Mucosa of rectum (tissue), 2 donors: ENCODE results near the gene SIGLEC14.
A peak's percentile ranks its signal among the peaks of the same experiment; 100 is the strongest.
"Not testable (repeated sequence)": the region's sequence is repeated elsewhere in the genome, so short reads cannot be mapped to it uniquely, and the experiment has no call there.

Experiments
- H3K27ac ChIP-seq, 2 donors: one replicate each; pipeline ENCODE4 v1.7.0; 2013; ENCODE audit warnings: inconsistent platforms in 2 of 2, low read depth in 2 of 2, low read length in 2 of 2
- H3K27me3 ChIP-seq, 2 donors: one replicate each; pipeline ENCODE4 v1.7.0; 2013; ENCODE audit warnings: low read length in 2 of 2; ENCODE audit not compliant: control insufficient read depth in 2 of 2, insufficient read depth in 2 of 2
- H3K36me3 ChIP-seq, 2 donors: one replicate each; pipeline ENCODE4 v1.7.0; 2013; ENCODE audit warnings: low read length in 2 of 2; ENCODE audit not compliant: control insufficient read depth in 2 of 2, insufficient read depth in 2 of 2
- H3K4me1 ChIP-seq, 2 donors: one replicate each; pipeline ENCODE4 v1.7.0; 2013; ENCODE audit warnings: low read length in 2 of 2, mild to moderate bottlenecking in 1 of 2; ENCODE audit not compliant: control insufficient read depth in 2 of 2, insufficient read depth in 2 of 2
- H3K4me3 ChIP-seq, 2 donors: one replicate each; pipeline ENCODE4 v1.7.0; 2013; ENCODE audit warnings: low read length in 2 of 2
- H3K9ac ChIP-seq, 2 donors: one replicate each; pipeline ENCODE4 v1.7.0; 2013; ENCODE audit warnings: low read length in 2 of 2, low read depth in 1 of 2, mild to moderate bottlenecking in 1 of 2
- H3K9me3 ChIP-seq, 2 donors: one replicate each; pipeline ENCODE4 v1.7.0; 2013; ENCODE audit warnings: low read length in 2 of 2; ENCODE audit not compliant: control insufficient read depth in 2 of 2
- donor health status: healthy.
- donor health status: Normal muscosa, but diverticular disease.

SIGLEC14 gene

GRCh38 chr19:51646730-51647129, at the start of gene SIGLEC14:
Gene SIGLEC14 (minus strand): TSS chr19:51646825. CDS start chr19:51646759, 66 bp downstream.
- H3K9ac ChIP-seq, H3K36me3 ChIP-seq, H3K4me1 ChIP-seq, H3K27me3 ChIP-seq, H3K27ac ChIP-seq, H3K9me3 ChIP-seq: not testable (repeated sequence)
- peak within 1 kb of the TSS; percentile 5 to 26 for H3K4me3 ChIP-seq

- peaks cover 2 to 3% of the 10 kb centered on the region in 2 donors for H3K36me3 ChIP-seq
- peaks cover 0 to 3% of the 10 kb centered on the region in 2 donors for H3K4me1 ChIP-seq
- no peaks in the 10 kb centered on the region for H3K9me3 ChIP-seq
Observed at GRCh38 chr19:51695702-51696315, 49.2 kb upstream of the SIGLEC14 start.

GRCh38 chr19:51695088-51695487, 48.5 kb upstream of the SIGLEC14 start:
- Histone ChIP-seq H3K36me3 (peaks cover 2 to 3% of the 10 kb centered on the region in 2 donors), H3K9me3 (no peaks in the 10 kb centered on the region), H3K4me1 (peaks cover 0 to 3% of the 10 kb centered on the region in 2 donors), H3K27ac (no peak overlapping the region), H3K9ac (no peak overlapping the region), H3K27me3 (peaks cover 0 to 3% of the 10 kb centered on the region in 2 donors), H3K4me3 (no peak overlapping the region)

More at GRCh38 chr19:51695702-51696315, 49.2 kb upstream of the SIGLEC14 start:
- Histone ChIP-seq H3K9ac (no peak overlapping the region), H3K4me3 (no peak overlapping the region), H3K27ac (no peak overlapping the region), H3K27me3 (no peaks in the 10 kb centered on the region)

GRCh38 chr19:51694318-51695085, 47.9 kb upstream of the SIGLEC14 start:
- H3K27ac ChIP-seq = no peak overlapping the region
- H3K36me3 ChIP-seq = peaks cover 2 to 3% of the 10 kb centered on the region in 2 donors
- H3K4me1 ChIP-seq = peaks cover 0 to 3% of the 10 kb centered on the region in 2 donors
- H3K27me3 ChIP-seq = peaks cover 0 to 3% of the 10 kb centered on the region in 2 donors
- no peaks in the 10 kb centered on the region for H3K9me3 ChIP-seq
- H3K4me3 ChIP-seq = no peak overlapping the region
- no peak overlapping the region for H3K9ac ChIP-seq

- H3K4me3 ChIP-seq = no peak overlapping the region
- H3K36me3 ChIP-seq = peaks cover 2 to 3% of the 10 kb centered on the region in 2 donors
- H3K27me3 ChIP-seq = peaks cover 0 to 3% of the 10 kb centered on the region in 2 donors
- H3K9me3 ChIP-seq = no peaks in the 10 kb centered on the region
- H3K27ac ChIP-seq = no peak overlapping the region
- H3K9ac ChIP-seq = no peak overlapping the region
- H3K4me1 ChIP-seq = peaks cover 0 to 3% of the 10 kb centered on the region in 2 donors
Observed at GRCh38 chr19:51693819-51694218, 47.2 kb upstream of the SIGLEC14 start.

- Histone ChIP-seq H3K4me1 (peaks cover 3 to 4% of the 10 kb centered on the region in 2 donors), H3K27me3 (peaks cover 2 to 3% of the 10 kb centered on the region in 2 donors), H3K9ac (no peak within 1 kb of the TSS), H3K9me3 (no peaks in the 10 kb centered on the region), H3K27ac (no peak within 1 kb of the TSS), H3K4me3 (no peak within 1 kb of the TSS), H3K36me3 (peaks cover 2 to 3% of the 10 kb centered on the region in 2 donors)
Observed at GRCh38 chr19:51693260-51693659, 46.6 kb upstream of the SIGLEC14 start, which contains the start of gene SPACA6. Gene SPACA6 (plus strand): TSS chr19:51693330. CDS start chr19:51693527, 197 bp downstream.

GRCh38 chr19:51692468-51692867, 45.8 kb upstream of the SIGLEC14 start:
- peaks cover 6 to 11% of the 10 kb centered on the region in 2 donors for H3K4me1 ChIP-seq
- no peaks in the 10 kb centered on the region for H3K9me3 ChIP-seq
- no peak overlapping the region for H3K9ac ChIP-seq
- no peak overlapping the region for H3K27ac ChIP-seq
- H3K36me3 ChIP-seq = peaks cover 2 to 3% of the 10 kb centered on the region in 2 donors
- no peak overlapping the region for H3K4me3 ChIP-seq
- H3K27me3 ChIP-seq = peaks cover 7% of the 10 kb centered on the region in 2 donors

GRCh38 chr19:51691584-51692428, 45.2 kb upstream of the SIGLEC14 start:
- Histone ChIP-seq H3K4me1 (peaks cover 6 to 11% of the 10 kb centered on the region in 2 donors), H3K27ac (peak overlapping the region in 1 of 2 donors; percentile 56), H3K9ac (peak overlapping the region in 1 of 2 donors; percentile 34), H3K27me3 (peaks cover 7 to 10% of the 10 kb centered on the region in 2 donors), H3K36me3 (peaks cover 2 to 3% of the 10 kb centered on the region in 2 donors), H3K4me3 (peak overlapping the region in 1 of 2 donors; percentile 37), H3K9me3 (no peaks in the 10 kb centered on the region)

- peaks cover 2 to 3% of the 10 kb centered on the region in 2 donors for H3K36me3 ChIP-seq
- H3K27me3 ChIP-seq = peaks cover 7 to 10% of the 10 kb centered on the region in 2 donors
- H3K27ac ChIP-seq = peak overlapping the region; percentile 12 to 56
- peaks cover 6 to 11% of the 10 kb centered on the region in 2 donors for H3K4me1 ChIP-seq
- no peaks in the 10 kb centered on the region for H3K9me3 ChIP-seq
- peak overlapping the region in 1 of 2 donors; percentile 37 for H3K4me3 ChIP-seq
- peak overlapping the region in 1 of 2 donors; percentile 34 for H3K9ac ChIP-seq
Observed at GRCh38 chr19:51691074-51691583, 44.5 kb upstream of the SIGLEC14 start.
